ENCODE results near the gene LIG4.

The LIG4 gene

DNA sequence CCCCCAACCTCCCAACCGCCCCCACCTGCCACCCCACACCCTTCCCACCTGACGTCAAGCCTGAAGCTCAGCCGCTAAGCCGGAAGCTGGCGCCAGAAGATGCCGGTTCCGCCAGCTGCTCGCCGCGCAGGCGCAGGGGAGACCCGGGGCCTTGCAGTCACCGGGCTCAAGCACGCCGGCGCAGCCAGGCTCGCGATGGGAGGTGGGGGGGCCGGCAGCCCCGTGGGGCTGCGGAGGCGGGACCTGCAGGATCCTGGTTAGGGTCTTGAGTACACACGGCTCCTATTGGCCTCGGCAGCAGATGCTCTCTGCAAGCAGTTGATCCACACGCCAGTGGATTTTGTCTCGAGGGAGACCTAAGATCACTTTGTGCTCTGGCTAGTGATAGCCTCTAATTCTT is at the start of gene LIG4:
Gene LIG4, minus strand, starts transcription at position 101 of the 400 bp plus-strand sequence. CDS start 4,268 bp downstream, outside the sequence.
- FAIRE-seq = no peak

DNA sequence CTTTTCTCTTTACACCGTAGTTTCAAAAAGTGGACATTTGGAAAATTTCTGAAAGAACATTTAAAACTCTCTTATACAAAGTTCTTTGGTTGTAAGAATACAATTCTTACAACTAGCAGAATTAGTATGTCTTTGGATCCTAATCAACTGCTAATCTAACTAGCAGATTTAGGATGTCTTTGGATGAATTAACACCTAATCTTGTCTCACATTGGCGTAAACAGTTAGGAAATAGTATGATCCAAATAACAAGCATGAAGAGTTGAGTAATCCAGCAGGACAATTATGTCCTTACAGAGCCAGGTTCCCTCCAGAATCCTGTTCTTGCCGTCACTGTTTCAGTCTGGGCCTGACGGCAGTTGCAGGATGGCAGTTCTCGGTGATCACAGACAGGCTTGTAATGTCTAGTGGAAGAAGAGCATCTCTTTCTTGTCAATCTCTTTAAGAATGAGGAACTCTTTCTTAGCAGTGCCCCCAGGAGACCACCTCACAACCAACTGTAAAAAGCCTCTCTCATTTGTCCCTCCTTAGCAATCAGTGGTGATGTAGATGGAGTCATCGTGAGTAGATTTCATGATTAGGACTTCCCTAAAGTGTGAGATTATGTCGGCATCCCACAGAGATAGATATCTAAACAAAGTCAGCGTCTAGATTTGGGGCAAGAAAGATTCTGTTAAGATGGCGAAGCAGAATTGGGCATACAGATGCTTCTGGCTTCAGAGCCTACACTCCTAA is 48.5 kb upstream of the LIG4 start:
- FAIRE-seq = no peak

DNA sequence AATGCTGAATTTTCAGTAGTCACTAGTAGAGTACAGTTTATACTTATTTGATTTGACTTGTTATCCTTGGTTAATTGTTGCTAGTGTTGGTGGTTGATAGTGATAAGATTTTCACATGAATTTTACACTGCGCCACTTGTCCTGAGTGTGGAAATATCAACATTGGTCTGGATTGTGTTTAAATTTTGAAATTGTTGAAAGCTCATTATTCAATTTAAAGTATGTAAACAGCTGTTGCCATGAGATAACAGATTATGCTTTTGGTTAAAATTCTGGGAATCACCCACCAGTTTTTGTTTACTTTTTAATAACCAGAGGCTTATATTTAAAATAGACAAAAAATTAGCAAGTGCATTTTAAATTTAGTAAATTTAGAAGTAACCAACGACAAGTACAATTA is 41.9 kb upstream of the LIG4 start:
- FAIRE-seq = no peak

DNA sequence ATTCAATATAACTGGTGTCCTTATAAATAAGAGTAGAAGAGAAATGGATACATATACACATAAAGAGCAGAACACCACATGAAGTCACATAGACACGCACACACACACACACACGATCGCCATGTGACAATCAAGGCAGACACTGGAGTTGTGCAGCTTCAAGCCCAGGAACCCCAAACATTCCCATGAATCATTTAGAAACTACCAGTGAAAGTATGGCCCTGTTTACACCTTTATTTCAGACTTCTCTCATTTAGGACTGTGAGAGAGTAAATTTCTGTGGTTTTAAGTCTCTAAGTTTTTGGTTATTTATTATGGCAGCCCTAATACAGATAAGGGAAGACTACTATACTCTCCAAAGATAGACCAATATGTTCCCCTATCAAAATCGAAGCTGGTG is 33.8 kb upstream of the LIG4 start:
- no peak for FAIRE-seq

DNA sequence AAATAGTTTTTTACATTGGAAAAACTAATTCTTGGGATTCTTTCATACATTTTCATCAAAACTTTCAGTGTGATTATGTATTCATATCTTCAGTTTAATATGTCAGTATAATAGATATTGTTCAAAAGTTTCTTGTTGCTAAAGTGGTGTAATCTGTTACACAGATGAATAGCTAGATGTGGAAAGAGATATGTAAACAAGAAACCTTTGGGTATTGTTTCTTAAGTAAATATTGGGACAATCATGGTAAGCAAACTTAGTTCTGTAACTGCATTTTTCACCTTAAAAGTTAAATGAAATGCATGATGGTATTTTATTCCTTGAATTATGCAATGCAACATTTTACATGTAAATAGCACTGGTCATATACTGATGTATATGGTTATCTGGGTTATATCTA is 15.0 kb upstream of the LIG4 start:
- peak; percentile 60 for FAIRE-seq

DNA sequence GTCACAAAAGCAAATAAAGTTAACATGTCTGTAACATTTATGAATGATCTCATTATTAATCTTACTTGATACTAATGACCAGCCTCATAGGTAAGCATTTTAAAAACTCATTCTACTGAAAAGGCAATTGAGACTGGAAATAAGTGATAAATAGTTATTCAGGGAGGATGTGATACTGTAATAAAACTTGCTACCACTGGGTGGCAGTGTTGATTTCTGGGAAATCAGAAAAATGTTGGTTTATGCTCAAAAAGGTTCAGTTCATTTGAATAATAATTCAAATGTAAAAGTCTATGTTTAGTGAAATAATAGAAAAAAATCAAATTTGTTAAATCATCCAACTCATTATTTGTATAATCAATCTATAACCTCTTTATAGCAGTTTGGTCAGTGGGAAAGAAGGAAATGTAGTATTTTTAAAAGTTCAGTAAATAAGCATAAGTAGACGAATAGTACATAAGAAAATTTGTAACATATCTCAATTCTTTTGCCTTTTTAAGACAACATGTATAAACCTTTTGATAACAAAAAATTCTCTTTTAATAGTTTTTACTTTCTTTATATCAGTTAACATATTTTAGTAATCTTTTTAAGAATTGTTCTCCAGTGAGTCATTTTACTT is 12.4 kb upstream of the LIG4 start:
- peak; percentile 100 for FAIRE-seq

DNA sequence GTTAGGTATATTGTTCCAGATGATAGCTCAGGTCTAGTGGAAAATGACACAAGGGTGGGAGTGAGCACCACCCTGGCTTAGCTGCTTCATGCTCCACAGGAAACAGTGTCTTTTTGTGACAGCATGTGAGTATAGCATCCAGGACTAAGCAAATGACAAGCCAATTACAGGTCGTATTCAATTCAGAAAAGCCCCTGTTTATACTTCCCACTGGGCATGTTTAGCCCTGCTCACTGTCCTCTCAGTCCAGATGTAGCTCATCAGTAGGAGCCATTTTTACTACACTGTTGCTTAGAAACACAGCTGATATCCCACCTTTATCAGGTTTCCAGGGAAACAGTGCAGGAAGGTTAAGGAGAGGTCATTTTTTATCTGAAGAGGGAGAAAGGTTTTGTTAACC is 10.8 kb upstream of the LIG4 start:
- peak; percentile 97 for FAIRE-seq

DNA sequence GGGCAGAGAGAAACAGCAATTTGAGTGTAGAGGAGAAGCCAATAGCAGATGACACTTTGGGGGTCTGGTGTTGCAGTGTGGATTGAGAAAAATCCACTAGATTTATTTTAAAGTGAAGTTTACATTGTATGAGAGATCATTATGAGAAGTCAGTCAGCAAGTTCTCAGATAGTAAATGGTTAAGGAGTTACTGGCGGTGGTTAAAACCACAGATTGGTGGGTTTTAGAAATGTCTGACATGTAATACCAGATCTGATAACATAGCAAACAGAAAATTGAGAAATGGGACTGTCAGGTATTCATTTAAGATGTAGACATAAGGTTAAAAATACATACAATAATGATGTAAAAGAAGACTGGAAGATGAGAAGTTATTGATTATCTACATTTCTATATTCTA is 10.1 kb upstream of the LIG4 start:
- FAIRE-seq = no peak

DNA sequence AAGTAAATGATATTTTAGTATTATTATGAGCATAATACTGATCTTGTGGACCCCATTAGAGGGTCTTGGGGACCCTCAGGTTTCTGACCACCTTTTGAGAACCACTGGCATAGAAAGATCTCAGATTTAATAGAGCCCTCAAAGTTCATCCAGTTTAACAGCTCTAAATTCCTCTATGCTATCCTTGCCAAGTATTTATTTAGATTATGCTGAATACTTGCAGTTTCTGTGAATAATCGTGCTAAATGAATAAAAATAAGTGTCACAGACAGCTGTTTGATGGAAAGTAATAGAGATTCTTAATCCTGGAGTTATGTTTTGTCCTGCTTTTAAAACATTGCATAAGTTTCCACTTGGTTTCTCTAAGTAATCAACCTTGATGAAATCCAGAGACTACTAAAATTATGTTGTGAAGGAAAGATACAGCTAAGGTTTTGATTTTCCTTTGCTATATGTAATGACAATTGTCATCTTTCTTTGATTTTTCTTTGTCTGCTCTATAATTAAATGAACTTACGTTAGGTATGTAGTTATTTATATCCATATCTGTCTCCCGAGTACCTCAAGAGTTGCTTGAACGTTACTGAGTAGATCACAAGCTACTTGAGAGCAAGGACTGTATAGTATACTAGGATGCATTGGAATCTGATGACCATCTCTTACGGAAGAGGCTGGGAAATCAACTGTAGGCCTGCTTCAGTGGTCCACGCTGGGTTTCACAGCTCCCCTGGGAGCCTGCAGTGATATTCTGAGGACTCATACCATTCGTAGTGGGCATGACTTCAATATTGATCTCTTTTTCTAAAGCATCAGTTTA is 8.6 kb upstream of the LIG4 start:
- no peak for FAIRE-seq

DNA sequence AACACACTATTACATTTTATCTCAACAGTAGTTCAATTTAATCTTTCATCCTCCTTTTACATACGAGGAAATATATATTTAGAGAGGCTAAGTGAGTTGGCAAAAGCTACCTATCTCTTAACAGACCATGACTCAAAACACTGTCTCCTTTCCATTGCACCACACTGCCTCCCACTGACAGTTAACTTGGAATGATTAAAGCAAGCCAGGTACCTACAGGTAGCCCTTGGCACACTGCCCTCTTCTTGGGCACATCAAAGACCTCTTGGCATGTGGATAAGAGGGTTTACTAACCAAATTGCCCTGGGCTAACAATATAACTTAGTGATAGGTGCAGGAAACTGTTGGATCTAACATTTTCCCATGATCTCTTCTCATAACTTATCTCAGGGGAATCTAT is 4.7 kb upstream of the LIG4 start:
- FAIRE-seq = no peak

DNA sequence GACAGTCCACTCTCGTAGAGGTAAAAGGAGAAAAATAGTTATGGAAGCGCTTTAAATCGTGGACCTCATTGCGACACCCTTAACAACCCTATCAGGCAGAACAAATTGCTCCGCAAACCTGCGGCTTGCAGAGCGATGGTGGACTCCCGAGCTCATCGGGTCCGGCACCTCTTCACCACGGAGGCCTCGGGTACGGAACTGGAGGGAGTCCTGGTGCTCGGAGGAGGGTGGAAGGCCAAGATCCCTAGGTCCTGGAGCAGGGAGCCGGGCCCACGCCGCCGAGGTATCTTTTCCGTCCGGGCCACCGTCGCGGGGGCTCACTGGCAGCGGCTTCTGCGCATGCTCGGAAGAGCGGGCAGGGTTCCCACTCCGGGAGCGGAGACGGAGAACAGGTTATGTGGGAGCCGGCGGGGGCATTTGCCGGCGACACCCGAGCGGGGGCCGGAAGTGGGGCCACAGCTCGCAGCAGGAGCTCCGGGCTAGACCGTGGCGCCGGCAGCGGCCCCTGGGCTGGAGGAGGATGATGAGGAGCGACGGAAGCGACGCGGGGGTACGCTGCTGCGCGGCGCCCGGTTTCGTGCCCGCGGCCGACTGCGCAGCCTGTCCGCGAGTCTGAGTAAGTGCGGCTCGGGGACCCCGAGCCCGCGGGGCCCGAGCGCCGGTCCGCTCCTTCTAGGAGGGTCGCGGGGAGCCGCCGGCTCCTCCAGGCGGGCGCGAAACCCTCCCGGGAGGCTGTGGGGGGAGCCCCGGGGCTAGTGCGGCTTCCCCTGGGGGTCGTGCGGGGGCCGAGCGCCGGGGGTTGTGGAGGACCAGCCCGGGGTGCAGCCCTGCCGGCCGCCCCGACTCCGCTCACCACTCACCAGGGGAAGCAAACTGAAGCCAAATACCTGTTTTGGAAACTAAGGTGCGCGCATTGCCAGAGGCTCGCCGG is 3.0 kb upstream of the LIG4 start, which contains the start of gene ABHD13:
Gene ABHD13, plus strand, starts transcription at position 349 of the 931 bp plus-strand sequence. CDS start 10,827 bp downstream, outside the sequence.
- FAIRE-seq = no peak

DNA sequence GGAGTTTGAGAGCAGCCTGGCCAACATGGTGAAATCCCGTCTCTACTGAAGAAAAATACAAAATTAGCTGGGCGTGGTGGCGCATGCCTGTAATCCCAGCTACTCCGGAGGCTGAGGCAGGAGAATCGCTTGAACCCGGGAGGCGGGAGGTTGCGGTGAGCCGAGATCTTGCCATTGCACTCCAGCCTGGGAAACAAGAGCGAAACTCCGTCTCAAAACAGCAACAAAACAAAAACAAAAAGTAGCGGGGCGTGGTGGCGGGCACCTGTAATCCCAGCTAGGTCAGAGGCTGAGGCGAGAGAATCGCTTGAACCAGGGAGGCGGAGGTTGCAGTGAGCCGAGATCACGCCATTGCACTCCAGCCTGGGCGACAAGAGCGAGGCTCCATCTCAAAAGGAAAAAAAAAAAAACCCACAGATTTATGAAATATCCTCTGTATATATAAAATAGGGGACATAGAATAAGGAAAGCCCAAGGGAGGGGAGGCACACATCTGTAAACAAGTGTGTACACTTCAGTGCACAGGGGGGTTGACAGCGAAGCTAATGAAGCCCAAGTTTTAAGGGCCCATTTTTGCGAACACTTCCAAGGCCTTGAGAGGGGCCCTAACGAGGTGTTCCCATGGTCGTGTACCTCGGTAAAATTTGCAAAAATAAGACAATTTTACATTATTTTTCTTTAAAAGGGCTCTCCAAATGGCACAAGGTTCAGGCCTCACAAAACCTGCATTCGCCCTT is 2.1 kb upstream of the LIG4 start:
- peak; percentile 56 for FAIRE-seq

DNA sequence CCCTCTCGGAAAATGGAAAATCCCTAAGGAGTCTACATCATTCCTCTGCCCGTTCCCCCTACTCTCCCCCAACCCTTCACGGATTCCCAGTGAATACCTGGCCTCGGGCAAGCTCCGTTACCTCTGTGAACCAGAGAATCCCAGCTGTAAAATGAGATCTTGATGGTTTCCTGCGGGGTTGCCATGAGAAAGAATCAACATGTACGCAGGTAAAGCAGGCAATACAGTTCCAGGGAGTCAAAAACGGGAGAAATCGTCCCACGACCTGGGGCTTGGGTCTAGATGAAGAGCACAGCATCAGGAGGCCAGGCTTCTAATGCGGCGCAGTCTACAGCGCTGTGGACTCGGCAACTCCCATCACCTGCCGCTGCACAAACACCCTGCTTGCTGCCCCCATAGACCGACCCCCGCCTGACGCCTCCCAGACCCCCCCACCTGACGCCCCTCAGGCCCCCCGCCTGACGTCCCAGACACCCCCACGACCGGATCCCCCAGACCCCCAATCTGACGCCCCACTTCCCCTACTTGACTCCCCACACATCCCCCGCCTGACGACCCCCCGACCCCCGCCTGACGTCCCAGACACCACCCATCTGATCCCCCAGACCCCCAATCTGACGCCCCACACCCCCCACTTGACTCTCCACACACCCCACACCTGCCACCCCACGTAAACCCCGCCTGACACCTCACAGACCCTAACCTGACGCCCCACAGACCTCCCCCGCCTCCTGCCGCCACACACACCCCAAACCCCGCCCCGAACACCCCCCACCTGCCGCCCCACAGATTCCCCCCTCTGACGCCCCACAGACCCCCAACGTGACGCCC is 680 bp downstream of the LIG4 start:
- FAIRE-seq = no peak

DNA sequence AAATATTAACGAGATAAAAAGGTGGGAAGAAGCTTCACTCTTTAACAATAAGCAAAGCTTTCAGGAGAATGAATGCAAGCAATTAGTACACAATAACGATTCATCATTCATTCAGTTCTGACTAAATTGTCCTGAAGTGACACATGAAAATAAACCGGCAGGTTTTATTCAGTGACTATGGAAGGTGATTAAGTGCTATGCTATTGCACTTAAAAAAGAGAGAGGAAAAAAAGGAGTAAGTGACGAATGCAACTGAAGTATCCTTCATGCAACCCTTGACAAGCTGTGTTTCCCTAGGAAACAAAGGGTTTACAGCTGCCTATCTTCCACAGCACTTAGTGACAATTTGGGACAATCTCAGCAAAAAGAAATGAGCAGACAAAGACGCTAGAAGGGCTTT is 1.4 kb downstream of the LIG4 start:
- peak; percentile 86 for FAIRE-seq

DNA sequence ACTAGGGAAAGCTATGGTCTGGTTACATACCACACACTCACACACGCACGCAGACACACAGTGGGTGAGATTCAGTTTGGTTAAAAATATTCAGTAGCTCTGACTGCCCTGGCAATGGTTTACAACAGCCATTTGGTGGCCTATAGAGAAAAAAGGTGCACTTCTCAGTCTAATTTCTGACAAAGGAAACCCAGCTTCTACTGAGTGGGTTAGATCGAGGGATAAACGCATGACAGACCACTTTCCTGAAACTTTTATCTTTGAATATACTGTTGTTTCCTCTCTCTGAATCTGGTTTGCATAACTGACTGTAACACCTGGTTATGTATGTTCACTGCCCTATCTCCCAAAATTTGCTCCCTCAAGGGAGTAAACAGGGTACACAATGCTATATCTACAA is 2.5 kb downstream of the LIG4 start:
- FAIRE-seq = no peak

DNA sequence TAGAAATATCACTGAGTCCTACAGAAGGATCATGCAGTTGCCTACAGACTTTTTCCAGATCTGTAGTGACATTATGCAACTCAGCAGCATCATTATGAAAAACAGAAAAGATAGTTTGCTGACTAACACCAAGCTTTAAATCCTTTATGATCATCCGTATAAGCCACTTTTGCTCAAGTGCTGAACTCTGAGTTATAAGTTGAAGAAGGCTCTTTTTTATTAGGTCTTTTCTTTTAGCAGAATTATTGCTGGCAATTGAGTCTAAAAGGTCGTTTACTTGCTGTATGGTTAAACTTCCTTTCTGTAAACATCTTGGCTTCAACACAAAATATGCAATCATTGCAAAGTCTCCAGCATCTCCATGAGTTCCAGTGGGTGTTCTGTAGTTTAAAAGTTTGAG is 4.8 kb downstream of the LIG4 start:
- FAIRE-seq = no peak

DNA sequence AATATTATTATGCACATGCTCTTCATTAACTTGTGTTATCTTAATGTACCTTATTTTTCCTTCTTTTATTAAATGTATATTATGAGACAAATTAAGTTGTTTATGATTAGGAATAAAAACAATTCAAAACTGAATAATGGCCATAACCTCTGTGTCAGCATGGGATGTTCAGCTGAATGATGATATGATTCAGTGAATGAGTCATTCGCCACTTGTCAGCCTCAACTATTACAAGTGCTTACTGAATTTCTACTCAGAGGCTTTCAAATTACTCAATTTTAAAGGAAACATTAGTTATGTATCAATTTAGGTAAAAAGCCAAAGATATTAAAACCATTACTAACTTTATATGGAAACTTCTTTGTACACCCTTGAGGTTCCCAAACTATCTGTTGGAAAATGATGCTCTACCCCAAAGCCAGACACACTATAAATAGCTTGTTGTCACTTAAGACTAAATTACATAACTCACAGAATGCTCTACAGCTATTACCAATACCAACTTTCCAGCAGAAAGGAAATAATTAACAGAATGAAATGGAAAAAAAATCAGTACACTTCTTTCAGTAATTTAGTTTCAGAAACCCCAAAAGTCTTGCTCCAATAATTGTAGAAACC is 14.4 kb downstream of the LIG4 start:
- FAIRE-seq = peak; percentile 84

DNA sequence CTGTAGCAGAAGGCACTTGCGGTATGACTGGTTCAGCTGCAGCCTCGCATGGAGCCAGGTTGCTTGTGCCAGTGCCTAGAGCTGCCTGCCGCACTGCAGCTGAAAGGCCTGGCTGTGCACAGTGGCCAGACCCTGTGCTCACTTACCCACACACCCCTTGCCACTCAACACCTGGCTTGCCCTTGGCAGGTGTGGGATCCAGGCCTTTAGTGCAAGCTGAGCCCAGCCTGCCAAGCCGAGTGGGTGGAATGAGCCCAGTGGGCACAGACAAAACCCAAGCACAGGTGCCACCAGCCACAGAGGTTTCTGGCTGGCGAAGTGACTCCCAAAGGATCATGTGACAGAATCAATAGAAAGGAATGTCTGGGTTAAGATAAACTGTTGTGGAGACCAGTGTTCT is 19.5 kb downstream of the LIG4 start:
- no peak for FAIRE-seq

DNA sequence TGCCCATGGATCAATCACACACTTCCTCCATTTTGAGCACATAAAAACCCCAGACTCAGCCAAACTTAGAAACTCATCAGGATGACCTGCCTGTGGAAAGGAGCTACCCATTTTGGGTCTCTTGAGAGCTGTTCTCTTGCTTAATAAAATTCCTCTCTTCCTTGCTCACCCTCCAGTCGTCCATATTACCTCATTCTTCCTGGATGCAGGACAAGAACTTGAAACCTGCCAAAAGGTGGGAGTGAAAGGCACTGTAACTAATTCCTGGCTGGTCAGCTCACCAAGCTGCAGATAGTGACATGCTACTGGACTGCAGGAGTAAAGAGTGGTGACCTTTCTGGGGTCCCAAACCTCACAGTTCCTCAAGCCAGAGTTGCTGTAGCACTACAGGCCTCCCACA is 20.2 kb downstream of the LIG4 start:
- no peak for FAIRE-seq

DNA sequence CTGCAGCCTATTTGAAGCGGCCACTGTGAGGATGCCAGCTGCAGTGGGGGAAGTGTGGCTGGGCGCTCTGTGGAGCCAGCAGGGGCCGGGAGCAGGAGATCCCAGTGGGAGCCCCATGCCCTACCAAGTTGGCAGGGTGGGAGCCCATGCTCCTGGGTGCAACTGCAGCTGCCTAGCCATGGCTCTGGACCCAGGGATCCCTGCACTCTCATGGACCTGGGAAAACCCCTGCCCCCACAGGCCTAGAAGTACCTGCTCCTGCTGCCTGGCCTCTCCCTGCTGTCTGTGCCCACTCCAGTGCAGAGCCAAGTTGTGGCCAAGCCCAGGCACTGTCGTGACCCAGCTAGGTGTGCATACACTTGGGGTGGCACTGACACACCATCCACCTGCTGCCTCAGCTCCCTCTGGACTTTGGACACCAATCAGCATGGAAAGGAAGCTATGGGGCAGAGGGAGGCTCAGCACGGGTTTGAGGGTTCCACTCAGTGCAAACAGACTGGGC is 20.9 kb downstream of the LIG4 start:
- no peak for FAIRE-seq

Measured in islet of Langerhans (tissue), 1 donor.